Eye (tissue), 1 donor: ENCODE measurements around the gene CDKN2B-AS1.

Experiments used
- DNase-seq: peaks from one replicate; pipeline ENCODE4 v3.0.0-alpha.2; 2015

Gene CDKN2B-AS1

DNA sequence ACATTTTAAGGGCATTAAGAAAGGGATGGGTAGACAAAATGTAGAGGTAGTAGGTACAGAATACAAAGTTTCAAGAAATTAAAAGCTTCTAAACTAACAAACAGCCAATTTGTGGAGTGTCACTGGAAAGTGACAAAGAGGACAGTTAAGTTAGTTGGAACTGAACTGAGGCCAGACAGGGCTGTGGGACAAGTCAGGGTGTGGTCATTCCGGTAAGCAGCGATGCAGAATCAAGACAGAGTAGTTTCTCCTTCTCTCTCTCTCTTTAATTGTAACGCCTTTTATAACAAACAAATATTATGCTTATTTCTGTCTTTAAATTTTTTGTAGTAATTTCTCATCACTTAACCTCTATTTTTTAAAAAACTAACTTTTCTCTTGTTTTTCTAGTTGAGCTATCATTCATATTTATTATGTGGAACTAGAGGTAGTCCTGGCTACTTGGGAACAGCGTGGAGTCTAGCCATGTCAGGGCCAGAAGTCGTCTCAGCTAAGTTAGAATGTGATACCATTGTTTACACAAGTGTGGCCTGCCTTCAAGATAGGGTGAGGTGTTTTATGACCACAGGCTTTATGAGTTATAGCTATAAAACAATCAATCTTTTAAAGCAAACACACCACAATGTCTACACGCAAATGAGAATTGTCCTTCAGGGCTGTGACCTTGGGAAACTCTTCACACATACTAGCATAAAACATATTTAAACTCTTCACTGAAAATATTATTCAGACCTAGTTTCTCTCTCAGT is 129.8 kb downstream of the CDKN2B-AS1 start:
- no peak for DNase-seq

DNA sequence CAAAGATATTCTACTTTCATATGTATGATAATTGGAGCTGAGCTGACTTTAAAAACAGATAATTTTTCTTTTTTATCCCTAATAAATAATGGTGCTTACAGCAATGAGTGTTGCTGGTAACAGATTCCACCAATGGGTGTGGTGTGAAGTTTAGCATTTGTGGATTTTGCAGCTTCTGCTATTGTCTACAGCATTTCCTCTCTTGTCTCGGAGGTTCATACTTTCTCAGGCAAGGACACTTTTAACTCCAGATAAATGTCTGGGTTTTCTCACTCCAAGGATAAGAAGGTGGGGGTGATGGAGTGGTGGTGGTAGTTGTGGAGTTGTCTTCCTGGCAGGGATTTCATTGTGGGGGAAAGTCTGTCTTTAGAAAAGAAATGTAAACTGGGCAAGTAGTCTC is 134.5 kb downstream of the CDKN2B-AS1 start:
- DNase-seq = no peak

DNA sequence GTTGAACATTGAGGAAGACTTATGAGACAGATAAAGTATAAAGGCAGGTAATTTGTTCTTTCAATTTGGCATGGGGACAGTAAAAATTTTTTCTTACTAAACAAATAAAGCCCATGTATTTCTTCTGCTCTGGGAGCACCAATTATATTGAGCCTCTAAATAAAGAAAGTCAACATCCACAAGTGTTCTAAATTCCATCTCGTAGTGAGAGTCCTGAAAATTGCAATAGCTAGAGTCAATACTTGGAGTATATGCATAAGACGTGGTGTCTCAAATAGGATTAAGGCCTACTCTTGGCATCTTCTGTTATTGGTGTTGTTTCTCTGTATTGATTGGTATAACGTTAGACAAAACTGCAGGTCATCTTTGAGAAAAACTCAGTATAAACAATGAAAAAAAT is 135.0 kb downstream of the CDKN2B-AS1 start:
- no peak for DNase-seq

GRCh38 chr9:22131817-22132216 is 137.2 kb downstream of the CDKN2B-AS1 start:
- no peak for DNase-seq

GRCh38 chr9:22134390-22134789 is 139.8 kb downstream of the CDKN2B-AS1 start:
- no peak for DNase-seq

GRCh38 chr9:22136461-22137096 is 142.0 kb downstream of the CDKN2B-AS1 start:
- no peak for DNase-seq

DNA sequence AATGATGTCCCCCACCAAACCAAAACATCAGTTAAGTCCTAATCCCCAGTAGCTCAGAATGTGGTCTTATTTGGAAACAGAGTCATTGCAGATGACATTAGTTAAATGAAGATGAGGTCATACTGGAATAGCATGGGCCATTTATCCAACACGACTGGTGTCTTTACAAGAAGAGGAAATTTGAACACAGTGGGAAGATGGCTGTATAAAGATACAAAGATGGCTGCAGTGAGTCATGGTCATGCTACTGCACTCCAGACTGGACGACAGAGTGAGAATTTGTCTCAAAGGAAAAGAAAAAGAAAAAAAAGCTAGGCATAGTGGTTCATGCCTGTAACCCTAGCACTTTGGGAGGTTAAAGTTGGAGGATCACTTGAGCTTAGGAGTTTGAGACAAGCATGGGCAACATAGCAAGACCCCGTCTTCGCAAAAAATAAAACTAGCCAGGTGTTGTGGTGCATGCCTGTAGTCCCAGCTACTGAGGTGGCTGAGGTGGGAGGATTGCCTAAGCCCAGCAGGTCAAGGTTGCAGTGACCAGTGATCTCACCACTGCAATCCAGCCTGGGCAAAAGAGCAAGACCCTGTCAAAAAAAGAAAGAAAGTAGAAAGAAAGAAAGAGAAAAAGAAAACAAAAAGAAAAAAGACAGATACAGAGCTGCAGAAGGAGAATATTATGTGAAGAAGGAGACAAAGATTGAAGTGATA is 144.5 kb downstream of the CDKN2B-AS1 start:
- DNase-seq = no peak

GRCh38 chr9:22141908-22142307 is 147.3 kb downstream of the CDKN2B-AS1 start:
- DNase-seq = no peak

DNA sequence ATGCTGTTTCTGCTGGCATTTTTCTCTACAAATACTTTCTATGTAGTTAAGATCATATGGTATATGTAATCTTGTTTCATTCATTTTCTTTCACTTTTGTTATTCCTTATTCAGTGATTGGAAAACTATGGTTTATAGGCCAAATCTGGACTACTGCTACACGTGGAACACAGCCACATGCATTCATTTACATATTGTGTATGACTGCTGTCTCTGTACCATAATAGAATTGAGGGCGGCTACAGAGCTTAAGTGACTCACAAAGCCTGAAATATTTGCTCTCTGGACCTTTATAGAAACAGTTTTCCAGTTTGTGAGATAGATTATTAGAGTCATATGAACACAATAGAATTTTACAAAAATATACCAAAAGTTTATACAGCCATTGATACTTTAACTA is 148.1 kb downstream of the CDKN2B-AS1 start:
- DNase-seq = no peak

DNA sequence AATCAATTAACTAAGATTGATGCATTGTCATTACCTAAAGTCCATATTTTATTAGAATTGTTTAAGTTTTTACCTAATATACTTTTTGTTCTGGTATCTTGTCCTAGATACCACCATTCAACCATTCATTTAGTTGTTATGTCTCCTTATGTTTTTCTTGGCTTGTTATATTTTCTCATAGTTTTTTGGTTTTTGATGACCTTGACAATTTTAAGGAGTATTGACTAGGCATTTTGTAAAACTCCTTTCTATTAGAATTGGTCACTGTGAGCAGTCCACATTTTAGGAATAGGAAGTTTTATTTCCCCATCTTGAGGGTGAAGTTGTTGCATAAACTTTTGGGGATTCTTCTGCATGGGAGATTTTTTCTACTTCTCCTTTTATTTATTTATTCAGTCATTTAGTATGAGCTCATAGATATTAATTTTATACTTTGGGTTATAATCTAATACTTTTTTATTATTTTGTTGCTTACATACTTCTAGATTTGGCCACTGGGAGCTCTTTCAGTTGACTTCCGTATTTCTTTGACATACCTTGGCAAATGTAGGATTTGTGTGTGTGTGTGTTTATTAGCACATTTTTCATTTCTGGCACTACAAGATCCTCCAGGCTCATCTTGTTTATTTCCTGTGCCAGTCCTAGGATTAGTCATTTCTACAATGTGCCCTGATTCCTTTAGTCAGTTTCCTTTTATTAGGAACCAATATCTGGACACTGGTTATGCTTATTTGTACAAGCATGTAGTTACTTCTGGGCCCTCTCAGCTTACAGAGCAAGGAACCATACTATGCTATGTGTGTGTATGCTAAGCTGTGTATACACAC is 149.4 kb downstream of the CDKN2B-AS1 start:
- no peak for DNase-seq

GRCh38 chr9:22146604-22147003 is 152.0 kb downstream of the CDKN2B-AS1 start:
- no peak for DNase-seq

DNA sequence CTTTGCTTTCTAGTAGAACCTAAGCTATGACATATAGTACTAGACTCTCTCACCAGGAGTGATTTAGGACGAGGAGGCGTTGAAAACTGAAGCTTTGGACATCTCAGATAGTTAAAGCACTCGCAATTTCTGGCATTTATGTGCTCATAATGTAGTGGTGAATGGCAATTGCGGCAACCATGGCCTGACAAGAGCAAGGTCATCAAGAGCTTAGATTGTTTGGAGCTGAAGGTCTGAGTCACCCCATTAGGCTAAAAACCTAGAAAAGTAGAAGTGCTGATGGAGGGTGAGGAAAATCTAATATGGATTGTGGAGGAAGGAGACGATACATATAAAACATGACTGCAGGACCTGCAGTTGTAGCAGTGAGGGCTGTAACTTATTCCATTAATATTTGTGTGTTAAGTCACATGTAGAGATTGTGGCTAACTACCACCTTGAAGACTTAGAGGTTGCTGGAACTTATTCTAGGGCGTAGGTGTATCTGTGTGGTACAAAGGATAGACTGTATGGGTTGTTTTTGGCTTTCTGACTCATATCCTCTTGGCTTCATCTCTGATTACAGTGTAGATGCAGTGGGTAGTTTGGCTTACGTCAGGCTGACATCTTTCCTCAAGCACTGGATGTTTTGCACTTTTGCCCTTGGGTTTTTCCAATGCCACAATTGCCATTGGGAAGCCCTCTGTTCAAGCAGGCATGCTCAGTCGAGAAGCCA is 153.4 kb downstream of the CDKN2B-AS1 start:
- no peak for DNase-seq

DNA sequence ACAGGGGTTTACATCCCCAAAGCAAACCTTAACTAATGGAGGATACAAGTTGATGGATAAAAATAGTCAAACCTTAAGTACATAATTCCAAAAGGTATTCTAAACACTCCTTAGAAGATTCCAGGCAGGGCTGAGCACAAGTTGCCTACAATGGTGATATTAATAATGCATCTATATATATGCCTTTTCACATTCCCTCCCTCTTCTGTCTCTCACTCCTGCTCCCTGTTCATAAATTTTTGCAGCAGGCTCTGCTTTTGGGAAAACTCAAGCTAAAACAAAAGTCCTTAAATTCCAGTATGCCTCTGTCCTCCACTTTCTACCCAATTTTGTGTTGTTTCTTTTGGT is 153.9 kb downstream of the CDKN2B-AS1 start:
- no peak for DNase-seq

DNA sequence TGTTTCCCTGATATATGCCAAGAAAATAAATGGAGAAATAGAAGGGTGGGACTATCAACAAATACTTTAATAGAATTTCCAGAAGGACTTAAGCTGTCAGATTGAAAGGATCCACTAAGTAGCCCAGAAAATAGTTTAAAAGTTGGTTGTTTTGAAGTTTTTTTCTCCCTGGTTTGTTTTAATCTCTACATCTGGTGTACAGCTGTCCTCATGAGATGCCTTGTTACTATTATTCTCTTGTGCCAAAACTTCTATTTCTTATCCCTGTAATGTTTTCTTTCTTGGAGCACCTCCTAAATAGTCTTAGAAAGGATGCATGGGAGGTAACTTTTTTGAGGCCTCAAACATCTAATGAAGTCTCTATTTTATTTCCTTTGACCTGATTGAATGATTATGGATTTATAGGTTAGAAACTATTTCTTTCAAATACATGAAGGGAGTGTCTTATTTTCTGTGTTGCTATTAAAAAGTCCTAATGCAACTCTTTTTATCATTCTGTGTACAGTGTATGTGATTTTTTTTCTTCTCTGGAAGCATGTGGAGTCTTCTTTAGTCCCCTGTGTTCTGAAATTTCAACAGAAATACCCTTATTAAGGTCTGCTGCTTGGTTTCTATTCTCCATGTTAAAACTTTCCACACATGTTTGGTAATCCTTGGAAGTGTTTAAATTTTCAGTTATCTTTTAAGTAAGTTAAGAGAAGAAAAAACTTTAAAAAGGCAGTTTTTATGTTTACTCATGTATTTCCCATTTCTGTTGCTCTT is 154.5 kb downstream of the CDKN2B-AS1 start:
- DNase-seq = no peak

- no peak for DNase-seq
These were observed 159.5 kb downstream of the CDKN2B-AS1 start for GRCh38 chr9:22154064-22154463.

- no peak for DNase-seq
These were observed 162.0 kb downstream of the CDKN2B-AS1 start for GRCh38 chr9:22156586-22156985.

- no peak for DNase-seq
These were observed 162.7 kb downstream of the CDKN2B-AS1 start for GRCh38 chr9:22157276-22157675.

GRCh38 chr9:22157828-22158227 is 163.2 kb downstream of the CDKN2B-AS1 start:
- no peak for DNase-seq

- DNase-seq = no peak
These were observed 163.7 kb downstream of the CDKN2B-AS1 start for GRCh38 chr9:22158271-22158670.

- no peak for DNase-seq
These were observed 164.3 kb downstream of the CDKN2B-AS1 start for GRCh38 chr9:22158927-22159346.

DNA sequence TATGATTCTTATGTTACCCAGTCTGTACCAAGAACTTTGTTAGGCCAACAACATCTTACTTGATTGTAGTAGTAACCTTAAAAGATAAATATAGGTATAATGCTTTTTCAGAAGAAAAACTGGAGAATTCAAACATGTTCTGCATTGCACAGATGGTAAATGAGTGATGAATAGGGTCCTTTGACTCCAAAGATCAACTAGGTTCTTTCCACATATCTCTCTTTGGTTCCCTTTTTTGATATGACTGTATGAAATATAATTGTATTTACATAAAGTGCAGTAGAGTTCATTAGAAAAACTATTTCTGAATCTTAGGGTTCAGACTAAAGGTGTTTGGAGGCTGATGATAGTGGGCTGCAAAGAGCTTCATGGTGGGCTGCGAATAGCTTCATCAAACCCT is 165.0 kb downstream of the CDKN2B-AS1 start:
- no peak for DNase-seq

GRCh38 chr9:22160221-22160620 is 165.6 kb downstream of the CDKN2B-AS1 start:
- DNase-seq = no peak
